Measurements from ENCODE around the gene CSNK2A3.

DNA sequence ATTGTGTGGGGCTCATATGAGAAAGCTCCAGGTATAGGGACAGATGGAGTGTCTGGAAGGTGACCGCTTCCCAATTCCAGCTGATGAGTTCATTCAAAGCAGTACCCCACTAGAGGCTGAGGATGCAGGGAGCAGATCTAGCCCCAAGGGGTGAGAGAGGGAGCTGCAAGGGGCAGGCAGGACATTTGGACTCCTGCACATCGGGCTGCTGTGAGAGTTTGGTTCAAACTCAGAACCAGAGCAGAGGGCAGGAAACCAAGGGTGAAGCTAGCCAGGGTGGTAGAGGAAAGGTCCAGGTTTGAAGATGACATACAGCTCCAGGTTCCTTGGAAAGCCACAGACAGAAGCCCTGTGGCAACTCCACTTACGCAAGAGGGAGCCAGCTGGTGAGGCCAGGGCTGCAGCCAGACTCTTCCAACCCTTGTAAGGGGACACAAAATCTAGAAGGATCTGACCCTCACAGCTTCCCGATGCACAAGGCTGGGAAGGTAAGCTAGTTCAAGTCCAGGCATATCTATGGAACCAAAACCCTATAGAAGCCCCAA is 1.9 kb downstream of the CSNK2A3 start:
- TF ChIP-seq, protein P1, sequence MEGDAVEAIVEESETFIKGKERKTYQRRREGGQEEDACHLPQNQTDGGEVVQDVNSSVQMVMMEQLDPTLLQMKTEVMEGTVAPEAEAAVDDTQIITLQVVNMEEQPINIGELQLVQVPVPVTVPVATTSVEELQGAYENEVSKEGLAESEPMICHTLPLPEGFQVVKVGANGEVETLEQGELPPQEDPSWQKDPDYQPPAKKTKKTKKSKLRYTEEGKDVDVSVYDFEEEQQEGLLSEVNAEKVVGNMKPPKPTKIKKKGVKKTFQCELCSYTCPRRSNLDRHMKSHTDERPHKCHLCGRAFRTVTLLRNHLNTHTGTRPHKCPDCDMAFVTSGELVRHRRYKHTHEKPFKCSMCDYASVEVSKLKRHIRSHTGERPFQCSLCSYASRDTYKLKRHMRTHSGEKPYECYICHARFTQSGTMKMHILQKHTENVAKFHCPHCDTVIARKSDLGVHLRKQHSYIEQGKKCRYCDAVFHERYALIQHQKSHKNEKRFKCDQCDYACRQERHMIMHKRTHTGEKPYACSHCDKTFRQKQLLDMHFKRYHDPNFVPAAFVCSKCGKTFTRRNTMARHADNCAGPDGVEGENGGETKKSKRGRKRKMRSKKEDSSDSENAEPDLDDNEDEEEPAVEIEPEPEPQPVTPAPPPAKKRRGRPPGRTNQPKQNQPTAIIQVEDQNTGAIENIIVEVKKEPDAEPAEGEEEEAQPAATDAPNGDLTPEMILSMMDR (IDR thresholded peaks at IDR 0.05), result no peak
- TF ChIP-seq EP300 (IDR thresholded peaks at IDR 0.05), result no peak
- no peak for TF ChIP-seq POLR2AphosphoS5 (IDR thresholded peaks at IDR 0.05)
